GM19324 (cell line): ENCODE measurements around the gene SKA2.
"Not testable (repeated sequence)": the region's sequence is repeated elsewhere in the genome, so short reads cannot be mapped to it uniquely, and the experiment has no call there.

ENCODE experiments used
- ATAC-seq: cut with Tn5 transposase; IDR thresholded peaks from one replicate; pipeline ENCODE4 v1.9.1; 2021; ENCODE audit warnings: mild to moderate bottlenecking, moderate library complexity; ENCODE audit not compliant: unreplicated experiment, low FRiP score

SKA2 gene

DNA sequence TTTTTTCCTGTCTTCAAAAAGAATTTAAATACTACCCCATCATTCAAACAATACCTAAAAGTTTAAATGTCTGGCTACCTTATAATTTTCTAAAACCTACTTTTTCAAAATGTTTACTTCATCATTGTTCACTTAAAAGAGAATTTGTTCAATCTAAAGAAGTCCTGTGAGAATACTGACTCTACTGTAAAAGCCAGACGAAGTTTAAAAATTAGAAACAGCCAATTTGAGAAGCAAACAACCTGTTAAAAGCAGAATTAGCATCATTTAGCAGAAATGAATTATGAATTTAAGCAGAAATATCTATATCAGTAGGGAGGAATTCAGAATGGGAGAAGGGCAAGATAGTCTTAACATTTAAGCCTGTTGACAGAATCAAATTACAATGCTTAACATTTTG lies 2.1 kb downstream of the SKA2 start:
- no peak for ATAC-seq

DNA sequence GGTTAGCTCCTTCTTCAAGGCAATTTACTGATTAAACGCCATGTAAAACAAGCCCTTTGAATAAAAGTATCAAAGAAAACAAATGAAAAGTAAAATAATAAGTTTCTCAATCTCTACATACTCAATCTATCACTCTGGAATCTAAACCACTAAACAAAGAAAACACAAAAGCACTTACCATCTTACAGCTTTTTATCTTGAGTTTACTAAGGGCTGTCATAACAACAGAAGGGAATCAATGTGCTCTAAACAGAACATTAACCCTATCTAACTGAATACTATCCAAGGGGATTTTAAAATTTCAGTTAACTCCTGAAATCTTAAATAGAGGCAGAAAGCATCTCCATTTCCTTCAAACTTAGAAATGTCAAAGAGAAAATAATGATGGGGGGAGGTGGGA lies 3.4 kb downstream of the SKA2 start:
- no peak for ATAC-seq

DNA sequence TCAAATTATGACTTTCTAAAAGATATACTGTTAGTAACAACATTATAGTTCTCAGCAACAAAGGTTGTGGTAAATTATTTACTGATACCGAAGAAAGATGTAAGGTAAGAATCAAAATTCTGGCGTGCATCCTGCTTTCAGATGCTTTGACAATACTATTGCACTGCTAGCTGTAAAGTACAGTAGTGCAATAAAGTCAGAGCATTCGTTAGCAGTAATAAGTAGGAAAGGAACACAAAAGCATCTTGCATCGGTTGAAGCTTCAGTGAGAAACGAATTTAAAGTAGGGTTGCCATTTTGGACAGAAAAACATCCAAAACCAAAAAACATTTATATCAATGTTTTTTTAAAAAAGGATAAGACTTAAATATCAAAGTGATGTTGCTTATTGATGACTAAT lies 4.0 kb downstream of the SKA2 start:
- ATAC-seq: no peak

DNA sequence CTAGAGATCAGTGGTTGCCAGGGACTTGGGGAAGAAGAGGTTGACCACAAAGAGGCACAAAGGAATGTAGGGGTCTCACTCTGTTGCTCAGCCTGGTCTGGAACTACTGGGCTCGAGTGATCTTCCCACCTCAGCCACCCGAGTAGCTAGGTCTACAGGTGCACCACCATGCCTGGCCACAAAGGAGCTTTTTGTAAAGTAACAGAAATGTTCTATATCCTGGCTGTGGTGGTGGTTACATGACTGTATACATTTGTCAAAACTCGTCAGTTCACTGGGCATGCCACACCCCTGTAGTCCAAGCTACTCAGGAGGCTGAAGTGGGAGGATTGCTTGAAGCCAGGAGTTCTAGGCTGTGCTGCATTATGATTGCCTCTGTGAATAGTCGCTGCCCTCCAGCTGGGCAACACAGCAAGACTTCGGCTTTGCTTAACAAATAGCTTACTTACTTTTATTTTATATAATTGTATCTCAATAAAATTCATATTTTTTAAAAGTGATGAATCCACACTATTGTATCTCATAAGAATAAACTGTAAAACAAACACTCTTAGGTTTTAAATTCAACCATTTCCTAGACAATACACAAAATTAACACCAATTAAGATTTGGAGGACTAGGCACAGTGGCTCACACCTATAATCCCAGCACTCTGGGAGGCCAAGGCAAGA lies 5.0 kb downstream of the SKA2 start:
- no peak for ATAC-seq

DNA sequence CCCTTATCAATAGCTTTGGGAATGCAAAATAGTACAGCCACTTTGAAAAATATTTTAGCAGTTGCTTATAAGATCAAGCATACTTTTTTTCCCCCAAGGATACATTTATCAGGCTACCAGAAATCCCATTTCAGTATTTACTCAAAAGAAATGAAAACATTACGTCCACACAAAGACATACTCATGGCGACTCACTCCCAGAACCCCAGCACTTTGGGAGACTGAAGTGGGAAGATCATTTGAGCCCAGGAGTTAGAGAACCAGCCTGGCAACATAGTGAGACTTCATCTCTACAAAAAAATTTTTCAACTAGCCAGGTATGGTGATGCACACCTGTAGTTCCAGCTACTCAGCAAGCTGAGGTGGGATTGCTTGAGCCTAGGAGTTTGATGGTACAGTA lies 5.9 kb downstream of the SKA2 start:
- no peak for ATAC-seq

DNA sequence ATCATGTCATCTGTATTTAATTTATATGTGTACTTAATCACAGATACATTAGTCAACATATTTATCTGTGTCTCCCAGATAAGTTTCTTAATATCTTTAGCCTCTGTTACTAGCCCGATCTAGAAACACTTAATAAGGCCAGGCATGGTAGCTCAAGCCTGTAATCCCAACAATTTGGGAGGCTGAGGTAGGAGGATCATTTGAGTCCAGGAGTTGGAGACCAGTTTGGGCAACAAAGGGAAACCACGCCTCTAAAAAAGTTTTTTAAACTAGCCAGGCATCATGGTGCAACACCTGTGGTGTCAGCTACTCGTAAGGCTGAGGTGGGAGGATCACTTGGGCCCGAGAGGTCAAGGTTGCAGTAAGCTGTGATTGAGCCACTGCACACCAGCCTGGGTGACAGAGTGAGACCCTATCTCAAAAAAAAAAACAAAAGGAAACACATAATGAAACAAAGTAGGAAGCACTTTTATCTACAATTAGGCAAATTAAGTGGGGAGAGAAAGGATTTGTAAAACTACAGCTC lies 9.4 kb downstream of the SKA2 start:
- no peak for ATAC-seq

DNA sequence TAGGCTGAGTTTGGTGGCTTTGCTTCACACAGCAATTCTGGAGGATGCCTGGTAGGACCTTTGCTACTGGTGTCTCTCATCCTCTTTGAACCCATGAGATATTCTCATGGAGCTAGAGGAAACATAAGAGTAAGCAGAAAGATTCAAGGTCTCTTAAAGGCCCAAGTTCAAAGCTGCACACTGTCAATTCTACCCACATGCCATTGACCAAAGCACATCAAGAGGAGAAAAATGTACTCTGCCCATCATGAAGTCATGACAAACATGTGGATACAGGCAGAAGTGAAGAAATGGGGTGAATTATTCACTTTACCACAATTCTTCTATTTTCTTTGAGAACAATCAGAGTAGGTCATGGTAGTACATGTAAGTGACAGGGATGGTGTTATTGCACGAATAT lies 13.1 kb downstream of the SKA2 start:
- no peak for ATAC-seq

DNA sequence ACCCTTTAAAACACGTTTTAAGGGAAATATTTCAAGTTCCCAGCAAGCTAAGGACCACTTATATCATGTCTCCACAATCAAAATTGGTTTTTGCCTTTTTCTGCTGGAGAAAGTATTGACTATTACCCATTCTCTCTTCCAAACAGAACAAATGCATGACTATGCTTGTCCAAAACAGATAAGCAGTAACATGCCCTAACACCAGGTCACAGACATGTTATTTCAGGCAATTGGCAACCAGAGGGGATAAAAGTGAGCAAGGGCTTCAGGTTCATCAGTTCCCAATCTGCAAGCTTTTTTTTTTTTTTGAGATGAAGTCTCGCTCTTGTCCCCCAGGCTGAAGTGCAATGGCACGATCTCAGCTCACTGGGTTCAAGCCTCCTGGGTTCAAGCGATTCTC lies 15.0 kb downstream of the SKA2 start:
- ATAC-seq: no peak

DNA sequence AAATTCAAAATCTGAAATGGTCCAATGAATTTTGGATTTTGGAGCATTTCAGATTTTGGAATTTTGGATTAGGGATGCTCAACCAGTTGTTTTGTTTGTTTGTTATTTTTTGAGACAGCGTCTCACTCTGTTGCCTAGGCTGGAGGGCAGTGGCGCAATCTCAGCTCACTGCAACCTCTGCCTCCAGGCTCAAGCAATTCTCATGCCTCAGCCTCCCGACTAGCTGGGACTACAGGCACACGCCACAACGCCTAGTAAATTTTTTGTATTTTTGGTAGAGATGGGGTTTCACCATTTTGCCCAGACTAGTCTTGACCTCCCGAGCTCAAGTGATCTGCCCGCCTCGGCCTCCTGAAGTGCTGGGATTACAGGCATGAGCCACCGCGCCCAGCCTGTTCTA lies 16.6 kb downstream of the SKA2 start:
- not testable (repeated sequence) for ATAC-seq

DNA sequence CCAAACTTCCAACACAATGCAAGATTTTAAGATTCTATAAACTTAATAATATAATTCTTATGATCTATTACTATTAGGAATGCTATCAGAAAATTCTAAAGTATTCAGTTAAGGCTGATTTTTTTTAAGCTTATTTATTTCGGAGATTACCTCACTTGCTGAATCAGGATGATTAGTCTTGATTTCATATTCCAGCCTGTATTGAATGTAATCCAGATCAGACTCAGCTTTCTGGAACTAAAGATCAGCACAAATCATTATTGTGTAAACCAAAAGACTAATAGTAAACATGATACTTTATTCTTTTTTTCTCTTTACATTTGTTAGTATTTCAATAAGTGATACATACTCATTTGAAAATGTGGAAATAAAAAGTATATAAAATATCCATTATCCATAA lies 23.9 kb downstream of the SKA2 start:
- ATAC-seq: no peak

DNA sequence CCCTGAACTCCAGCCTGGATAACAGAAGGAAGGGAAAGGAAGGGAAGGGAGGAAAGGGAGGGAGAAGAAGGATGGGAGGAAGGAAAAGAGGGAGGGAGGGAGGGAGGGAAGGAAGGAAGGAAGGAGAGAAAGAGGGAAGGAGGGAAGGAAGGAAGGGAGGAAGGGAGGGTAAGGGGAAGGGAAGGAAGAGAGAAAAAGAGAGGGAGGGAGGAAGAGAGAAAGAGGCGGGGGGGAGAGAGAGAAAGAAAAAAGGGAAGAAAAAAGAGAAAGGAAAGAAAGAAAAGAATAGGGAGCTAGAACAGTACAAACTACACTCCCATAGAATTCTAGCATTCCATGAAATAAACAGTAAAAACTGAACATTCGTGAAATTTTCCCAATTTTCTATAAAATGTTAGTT lies 25.2 kb downstream of the SKA2 start:
- ATAC-seq: no peak

DNA sequence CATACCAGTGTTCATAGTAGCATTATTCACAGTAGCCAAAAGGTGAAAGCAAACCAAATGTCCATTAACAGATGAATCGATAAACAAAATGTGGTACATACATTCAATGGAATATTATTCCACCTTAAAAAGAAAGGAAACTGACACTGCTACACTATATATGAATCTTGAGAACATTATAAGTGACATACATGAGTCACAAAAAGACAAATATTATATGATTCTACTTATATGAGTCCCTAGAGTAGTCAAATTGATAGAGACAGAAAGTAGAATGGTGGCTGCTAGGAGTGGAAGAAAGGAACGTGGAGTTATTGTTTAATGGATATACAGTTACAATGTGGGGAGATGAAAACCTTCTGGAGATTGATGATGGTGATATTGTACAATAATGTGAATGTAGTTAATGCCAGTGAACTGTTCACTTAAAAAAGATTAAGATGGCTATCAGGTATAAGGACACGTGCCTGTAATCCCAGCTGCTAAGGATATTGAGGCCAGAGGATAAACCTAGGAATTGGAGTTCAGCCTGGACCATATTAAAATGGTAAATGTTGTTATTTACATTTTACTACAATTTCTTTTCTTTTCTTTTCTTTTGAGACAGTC lies 28.1 kb downstream of the SKA2 start:
- ATAC-seq: no peak

DNA sequence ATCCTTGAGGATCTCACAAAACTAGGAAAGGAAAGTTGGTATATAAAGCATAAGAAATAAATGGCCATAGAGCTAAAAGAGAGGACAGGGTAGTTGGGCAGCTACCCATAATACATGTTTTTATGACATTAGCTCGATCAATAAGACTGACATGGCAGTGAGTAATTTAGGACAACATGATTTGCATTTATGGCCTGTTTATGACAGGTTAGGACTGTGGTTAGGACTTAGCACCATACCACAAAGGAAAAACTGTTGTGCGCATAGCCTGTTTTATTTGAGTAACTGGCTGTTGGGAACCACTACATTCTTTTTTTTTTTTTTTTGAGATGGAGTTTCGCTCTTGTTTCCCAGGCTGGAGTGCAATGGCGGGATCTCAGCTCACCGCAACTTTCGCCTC lies 30.3 kb downstream of the SKA2 start:
- no peak for ATAC-seq

DNA sequence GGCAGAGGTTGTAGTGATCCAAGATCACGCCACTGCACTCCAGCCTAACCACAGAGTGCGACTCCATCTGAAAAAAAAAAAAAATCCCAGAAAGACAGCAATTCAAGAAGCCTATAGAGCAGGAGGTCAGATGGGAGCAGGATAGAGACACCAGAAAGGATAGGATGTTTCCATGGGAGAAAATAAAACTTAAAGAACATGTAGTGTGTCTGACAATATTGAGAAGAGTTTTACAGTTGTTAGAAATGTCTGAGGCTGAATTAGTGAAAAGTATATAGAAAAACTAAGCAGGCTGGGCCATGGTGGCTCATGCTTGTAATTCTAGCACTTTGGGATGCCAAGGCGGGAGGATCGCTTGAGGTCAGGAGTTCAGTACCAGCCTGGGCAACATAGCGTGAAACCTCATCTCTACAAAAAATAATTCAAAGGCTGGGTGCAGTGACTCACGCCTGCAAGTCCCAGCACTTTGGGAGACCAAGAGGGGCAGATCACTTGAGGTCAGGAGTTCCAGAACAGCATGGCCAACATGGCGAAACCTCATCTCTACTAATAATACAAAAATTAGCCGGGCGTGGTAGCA lies 33.0 kb downstream of the SKA2 start:
- no peak for ATAC-seq

DNA sequence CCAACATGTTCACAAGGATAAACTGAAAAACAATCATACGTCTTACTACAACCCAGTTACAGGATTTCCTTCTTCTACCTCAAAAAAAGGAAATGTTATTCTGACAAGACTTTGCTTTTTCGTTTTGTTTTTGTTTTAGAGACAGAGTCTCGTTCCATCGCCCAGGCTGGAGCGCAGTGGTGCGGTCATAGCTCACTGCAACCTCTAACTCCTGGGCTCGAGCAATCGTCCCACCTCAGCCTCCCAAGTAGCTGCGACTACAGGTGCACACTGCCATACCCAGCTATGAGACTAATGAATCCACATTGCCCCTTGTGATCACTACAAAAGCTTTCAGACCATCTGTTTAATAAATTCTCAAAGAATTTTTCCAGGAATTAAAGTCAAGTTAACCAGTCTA lies 39.5 kb downstream of the SKA2 start:
- no peak for ATAC-seq

DNA sequence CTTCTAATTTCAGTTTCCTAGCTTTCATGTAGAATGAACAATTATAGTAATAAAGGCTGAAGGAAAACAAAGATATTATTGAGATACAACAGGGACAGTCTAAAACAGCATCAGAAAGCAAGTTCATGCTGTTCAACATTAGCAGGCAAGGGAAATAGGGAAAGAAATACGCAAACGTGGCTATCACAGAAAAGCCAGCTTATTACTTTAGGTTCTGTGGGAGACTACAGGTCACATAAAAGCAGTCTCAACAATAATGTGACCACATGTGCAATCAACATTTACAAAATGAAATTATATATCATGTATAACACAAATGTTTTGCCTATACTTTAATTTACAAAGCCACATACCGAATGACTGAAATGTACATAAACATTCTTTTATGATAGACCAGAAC lies 43.4 kb downstream of the SKA2 start:
- no peak for ATAC-seq

DNA sequence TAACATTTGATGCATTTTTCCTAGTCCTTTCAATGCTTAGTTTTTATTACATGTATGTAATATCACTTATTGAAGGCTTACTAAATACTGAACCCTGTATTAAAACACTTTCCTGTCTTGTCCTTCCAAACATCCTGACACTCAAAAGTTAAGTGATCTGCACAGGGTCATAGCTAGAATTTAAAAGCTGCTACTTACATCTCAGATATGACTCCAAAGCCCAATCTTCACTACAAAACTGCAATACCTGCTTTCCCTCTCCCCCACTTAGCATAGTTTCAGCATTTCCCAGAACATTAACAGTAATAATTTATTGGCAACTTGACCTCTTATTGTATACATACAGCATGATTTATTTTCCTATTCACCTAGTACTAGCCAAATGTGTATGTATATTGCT lies 44.0 kb downstream of the SKA2 start:
- ATAC-seq: no peak

DNA sequence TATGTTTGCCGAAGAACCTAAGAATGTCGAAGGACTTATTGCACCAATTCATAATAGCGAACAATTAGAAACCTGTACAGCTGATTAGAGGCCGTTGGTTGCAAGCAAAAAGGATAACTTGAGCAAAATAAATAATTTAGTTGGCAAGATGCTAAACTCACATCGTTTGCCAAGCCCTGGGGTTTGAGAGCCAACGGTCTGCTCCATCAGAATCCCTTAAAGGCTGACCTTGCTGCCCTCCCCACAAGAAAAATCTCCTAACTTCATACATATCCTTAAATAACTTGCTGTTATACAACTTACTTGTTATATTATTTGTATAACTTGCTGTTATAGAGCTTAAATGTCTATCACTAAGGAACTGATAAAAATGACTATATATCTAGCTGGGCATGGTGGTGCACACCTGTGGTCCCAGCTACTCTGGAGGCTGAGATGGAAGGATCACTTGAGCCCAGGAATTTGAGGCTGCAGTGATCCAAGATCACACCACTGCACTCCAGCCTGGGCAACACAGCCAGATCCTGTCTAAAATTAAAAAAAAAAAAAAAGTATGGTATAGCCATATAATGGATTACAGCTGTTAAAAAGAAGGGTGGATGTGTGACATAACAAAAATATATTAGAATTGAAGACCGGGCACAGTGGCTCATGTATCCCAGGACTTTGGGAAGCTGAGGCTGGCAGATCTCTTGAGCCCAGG lies 46.4 kb downstream of the SKA2 start:
- ATAC-seq: no peak

DNA sequence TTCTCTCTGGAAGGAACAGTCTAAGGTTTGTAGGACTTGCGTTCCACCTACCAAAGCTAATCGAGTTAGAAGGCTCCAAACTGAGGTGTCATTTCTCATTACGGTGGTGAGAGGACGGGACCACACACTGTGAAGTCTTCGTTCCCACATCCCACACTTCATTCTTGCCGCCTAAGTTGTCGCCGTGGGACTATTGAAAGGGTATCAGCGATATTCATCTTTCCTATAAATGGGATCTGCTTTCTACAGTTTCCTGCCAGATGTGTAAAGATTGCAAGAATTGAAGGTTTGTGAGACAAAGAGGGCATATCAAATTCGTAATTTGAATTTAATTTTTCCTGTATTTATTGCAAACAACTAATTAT lies 47.7 kb downstream of the SKA2 start:
- ATAC-seq: no peak

DNA sequence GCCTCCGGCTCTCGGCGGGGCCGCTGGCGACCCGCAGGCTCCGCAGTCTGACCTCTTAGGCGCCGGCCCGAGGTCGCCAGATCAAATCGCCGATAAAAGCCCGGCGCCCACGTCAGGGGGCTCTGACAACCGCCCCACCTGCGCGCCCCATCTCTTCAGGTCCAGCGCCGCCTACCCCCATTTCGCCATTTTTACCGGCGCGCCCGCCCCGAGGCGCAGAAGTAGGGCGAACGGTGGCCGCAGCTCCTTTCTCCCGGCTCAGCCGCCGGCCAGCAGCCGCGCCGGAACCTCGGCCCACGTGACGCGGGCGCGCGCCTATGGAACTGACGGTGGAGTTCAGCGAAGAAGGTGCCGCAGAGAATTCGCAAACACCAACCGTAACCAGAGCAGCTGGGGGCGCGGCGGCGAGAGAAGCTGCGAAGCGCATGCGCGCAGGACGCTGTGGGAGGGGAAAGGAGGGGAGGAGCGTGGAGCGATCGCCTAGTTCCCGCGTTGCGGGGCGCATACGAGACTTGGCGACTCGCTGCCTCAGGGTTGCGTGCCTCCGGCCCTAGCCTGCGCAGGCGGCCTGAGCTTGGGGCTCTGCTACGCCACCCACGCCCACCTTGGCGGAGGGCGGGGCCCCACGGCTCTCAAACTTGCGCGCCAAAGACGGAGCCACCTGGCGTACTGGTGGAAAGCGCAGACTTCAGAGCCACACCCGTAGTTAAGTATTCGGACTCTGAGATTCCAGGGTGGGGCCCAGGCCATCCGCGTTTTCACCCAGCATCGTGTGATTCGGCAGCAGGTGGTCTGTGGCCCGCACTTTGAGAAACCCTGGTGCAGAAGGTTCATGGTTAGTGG lies 48.3 kb downstream of the SKA2 start, which contains the start of gene TRIM37:
Gene TRIM37 (minus strand): TSS at position 418 of the 843 bp plus-strand sequence. CDS start 419 bp downstream, outside the sequence.
- peak; percentile 96 for ATAC-seq
